ENCODE results near the gene MYOCD.

The MYOCD gene

GRCh38 chr17:12642034-12642433 is 23.7 kb upstream of the MYOCD start:
- DNase-seq: no peak

DNA sequence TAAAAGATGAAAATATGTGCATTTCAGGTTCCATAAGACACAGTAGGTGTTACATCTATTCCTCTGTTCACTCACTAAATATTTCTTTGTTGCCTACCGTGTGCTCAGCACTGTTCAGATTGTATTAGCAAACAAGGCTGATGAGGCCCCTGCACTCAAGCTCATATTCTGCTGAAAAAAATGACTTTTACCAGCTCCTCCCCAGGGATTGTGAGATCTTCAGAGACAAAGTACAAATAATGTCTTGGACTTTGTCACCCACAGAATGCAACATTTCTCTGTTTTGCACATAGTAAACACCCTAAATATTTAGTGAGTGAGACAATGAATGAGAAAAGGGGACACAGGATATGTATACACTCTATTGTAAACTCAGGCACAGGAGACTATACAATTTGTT is 21.9 kb upstream of the MYOCD start:
- no peak for DNase-seq

DNA sequence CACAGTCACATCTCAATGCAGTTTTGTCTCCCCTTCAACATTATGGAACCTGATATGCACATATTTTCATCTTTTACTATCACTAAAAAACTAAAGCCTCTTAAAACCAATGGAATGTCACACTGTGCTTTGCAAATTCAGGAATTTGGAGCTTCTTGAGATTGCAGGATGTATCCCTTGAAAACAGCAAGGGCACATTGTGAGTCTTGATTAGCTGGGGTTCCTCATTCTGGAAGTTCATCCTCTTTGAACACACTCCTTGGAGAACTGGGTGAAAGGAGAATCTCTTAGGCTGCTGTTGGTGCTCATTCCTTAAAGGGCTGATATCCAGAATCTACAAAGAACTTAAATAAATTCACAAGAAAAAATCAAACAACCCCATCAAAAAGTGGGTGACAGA is 21.1 kb upstream of the MYOCD start:
- no peak for DNase-seq

- no peak for DNase-seq
Observed at GRCh38 chr17:12646761-12647422, 18.8 kb upstream of the MYOCD start.

DNA sequence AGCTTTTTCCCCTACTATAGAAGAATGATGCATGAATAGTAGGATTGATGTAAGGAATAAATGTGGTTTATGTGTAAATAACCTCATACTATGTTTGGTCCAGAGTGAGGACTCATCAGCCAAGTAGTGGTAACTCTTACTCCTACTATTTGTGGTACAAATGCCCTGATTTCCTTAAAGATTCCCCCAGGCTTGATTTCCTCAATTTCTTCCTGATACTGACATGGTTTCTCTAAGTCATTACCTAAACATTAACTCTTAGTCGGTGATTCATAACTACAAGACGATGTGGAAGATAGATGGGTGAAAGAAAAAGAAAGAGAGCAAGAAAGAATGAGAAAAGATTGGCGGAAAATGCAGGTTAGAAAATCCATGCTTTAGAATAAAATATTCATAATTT is 17.2 kb upstream of the MYOCD start:
- DNase-seq: no peak

GRCh38 chr17:12655936-12656335 is 9.8 kb upstream of the MYOCD start:
- DNase-seq: no peak

DNA sequence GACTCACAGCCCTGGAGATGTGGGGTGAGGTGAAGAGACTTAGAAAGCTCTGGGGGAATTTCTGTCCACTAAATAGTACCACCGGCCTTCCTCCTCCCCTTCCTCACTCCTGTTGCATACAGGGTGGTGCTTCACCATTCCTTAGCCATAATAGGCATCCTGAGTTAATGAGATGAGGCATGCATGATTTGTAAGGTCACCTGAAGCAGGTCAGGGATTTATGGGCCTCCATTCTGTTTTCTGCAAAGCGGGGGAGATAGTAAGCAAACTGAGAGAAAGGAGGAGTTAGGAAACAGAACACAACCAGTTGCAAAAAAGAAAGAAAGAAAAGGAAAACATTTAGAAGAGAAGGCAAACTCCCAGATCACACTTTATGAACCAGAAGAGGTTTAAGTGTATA is 9.3 kb upstream of the MYOCD start:
- DNase-seq: no peak

GRCh38 chr17:12659500-12659899 is 6.2 kb upstream of the MYOCD start:
- no peak for DNase-seq

GRCh38 chr17:12664252-12664651 is 1.4 kb upstream of the MYOCD start:
- no peak for DNase-seq

DNA sequence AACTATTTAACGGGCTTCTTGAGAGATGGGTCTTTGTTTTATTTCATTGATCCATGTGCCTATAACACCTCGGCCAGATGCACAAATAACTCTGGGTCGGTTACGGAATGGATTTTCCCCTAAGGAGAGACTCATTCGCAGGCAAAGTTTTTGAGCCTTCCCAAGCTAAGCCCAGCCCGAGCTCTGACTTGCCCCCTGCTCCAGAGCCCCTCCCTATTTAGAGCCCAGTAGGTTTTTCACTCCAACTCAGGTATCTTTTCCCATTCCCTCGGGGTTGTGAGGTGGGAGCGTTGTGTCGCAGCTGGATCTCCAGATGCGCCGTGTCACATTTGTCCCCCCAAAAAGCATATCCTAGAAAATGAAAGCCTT is 812 bp upstream of the MYOCD start:
- DNase-seq: no peak

GRCh38 chr17:12666718-12667117 is 1.0 kb downstream of the MYOCD start:
- DNase-seq: no peak

- no peak for DNase-seq
Observed at GRCh38 chr17:12667299-12667958, 1.7 kb downstream of the MYOCD start.

DNA sequence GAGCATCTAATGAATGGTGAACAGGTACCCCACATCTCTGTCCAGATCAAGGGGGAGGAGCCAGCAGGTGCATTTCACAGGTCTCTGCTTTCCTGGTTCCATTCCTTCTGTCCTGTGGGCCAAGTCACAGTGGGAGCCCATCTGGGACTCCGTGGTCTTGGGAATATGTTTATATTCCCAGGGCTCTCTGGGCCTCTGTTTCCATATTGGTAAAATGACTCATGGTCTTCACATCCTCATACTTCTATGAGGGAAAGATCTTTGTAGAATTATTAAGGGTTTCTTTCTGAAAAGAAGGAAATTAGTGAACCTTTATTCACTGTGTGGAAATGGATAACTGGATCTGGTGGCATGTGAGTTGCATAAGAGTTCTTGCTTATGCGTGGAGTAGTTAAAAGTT is 6.2 kb downstream of the MYOCD start:
- DNase-seq: no peak

- no peak for DNase-seq
Observed at GRCh38 chr17:12672947-12673346, 7.3 kb downstream of the MYOCD start.

- DNase-seq: no peak
Observed at GRCh38 chr17:12673788-12674187, 8.1 kb downstream of the MYOCD start.

GRCh38 chr17:12680407-12680897 is 14.8 kb downstream of the MYOCD start:
- DNase-seq: no peak

GRCh38 chr17:12680993-12681392 is 15.3 kb downstream of the MYOCD start:
- no peak for DNase-seq

DNA sequence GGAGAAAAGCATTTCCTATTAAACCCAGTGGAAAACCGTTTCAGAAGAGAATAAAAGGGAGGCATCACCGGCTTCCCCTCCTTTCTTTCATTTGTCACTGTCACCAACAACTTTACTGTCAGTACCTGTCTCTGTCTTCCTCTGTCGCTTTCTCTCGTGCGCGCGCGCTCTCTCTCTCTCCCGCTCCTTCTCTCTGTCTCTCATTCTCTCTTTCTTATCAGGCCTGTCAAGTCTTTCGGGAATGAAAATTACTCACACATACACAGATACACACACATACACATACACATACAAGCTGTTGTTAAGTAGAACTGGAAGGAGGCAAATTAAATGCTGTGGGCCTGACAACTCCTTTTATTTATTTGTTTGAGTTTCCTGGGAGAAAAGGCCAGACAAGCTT is 17.6 kb downstream of the MYOCD start:
- DNase-seq: no peak

GRCh38 chr17:12686486-12686885 is 20.8 kb downstream of the MYOCD start:
- DNase-seq: no peak

GRCh38 chr17:12688382-12688781 is 22.7 kb downstream of the MYOCD start:
- DNase-seq: no peak

- no peak for DNase-seq
Observed at GRCh38 chr17:12691173-12691572, 25.5 kb downstream of the MYOCD start.

- no peak for DNase-seq
Observed at GRCh38 chr17:12693640-12694039, 27.9 kb downstream of the MYOCD start.

DNA sequence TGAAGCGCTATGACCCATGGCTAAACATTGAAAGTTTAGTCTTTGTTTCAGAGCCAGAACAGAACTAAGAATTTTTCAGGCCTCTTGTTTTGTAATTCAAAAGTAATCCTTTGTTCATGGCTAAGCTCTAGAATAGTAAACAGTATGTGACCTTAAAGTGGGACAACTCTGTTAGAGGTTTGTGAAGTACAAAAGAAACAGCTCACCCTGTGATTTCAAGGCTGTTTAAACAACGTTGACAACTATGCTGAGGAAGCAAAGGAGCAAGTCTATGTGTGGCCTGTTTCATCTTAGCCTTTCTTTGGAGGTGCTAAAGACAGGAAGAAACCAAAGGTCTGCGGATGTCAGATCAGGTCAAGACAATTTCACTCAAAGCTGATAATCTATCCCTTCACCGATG is 40.4 kb downstream of the MYOCD start:
- no peak for DNase-seq

- DNase-seq: no peak
Observed at GRCh38 chr17:12709063-12709462, 43.4 kb downstream of the MYOCD start.

- no peak for DNase-seq
Observed at GRCh38 chr17:12712415-12712814, 46.7 kb downstream of the MYOCD start.

All from activated CD8-positive, alpha-beta memory T cell treated with anti-CD3 and anti-CD28 coated beads for 24 hours (primary cell).